A549 (cell line): ENCODE data around the gene TMEM91. TPM values are rescaled to one million over a fixed set of nuclear protein-coding genes. Genes with fewer than 3 reads are reported as not detected.

Source experiments
- ATAC-seq, 2 experiments: fragments of 200-7000 bp in 1 of 2; fragments of >200 bp in 1 of 2; cut with Nextera tagmentation in 1 of 2; cut with Tn5 transposase in 1 of 2; 3 replicates each; pipeline versions ENCODE4 v1.8.0 to v1.9.1; 2018 to 2020; ENCODE audit warnings: mild to moderate bottlenecking in 1 of 2, moderate library complexity in 1 of 2
- CTCF ChIA-PET: fragments of 300-600 bp; sonication (Branson Sonifier 250); formaldehyde crosslinking; extraction: SDS; loops from one replicate; lab custom pipeline; 2021; ENCODE audit warnings: antibody characterized with exemption, inconsistent platforms; lab: Yijun Ruan, JAX
- POLR2A ChIA-PET: fragments of 350-600 bp; formaldehyde crosslinking; extraction: SDS; loops from one replicate; lab custom pipeline; 2021; ENCODE audit warnings: antibody characterized with exemption, inconsistent platforms; lab: Yijun Ruan, JAX
- DNase-seq, 2 experiments: peaks; one replicate each; pipeline versions ENCODE4 v3.0.0 to v3.0.0-alpha.2; 2011 to 2016; ENCODE audit warnings: low read depth in 1 of 2, low spot score in 1 of 2
- FAIRE-seq: peaks from 2 replicates; lab custom pipeline; 2011; peaks lifted over from hg19 to GRCh38; lab: Jason Lieb, UNC
- H3K27ac ChIP-seq, 2 experiments: fragments of >200 bp; sonication (Bioruptor Twin); formaldehyde crosslinking; 3 replicates each; pipeline ENCODE4 v1.5.1; 2016 to 2017
- H3K4me1 ChIP-seq: fragments of >200 bp; sonication (Bioruptor Twin); formaldehyde crosslinking; 3 replicates; pipeline ENCODE4 v1.6.1; 2016
- H3K4me2 ChIP-seq: fragments of >200 bp; sonication (Bioruptor Twin); formaldehyde crosslinking; 3 replicates; pipeline ENCODE4 v1.6.1; 2016
- H3K4me3 ChIP-seq: fragments of >200 bp; sonication (Bioruptor Twin); formaldehyde crosslinking; 3 replicates; pipeline ENCODE4 v1.5.1; 2016
- H3K9me3 ChIP-seq: fragments of >200 bp; sonication (Bioruptor Twin); formaldehyde crosslinking; 3 replicates; pipeline ENCODE4 v1.6.1; 2016
- BHLHE40 ChIP-seq: IDR thresholded peaks from 2 replicates; pipeline ENCODE4 v1.6.1; 2012; ENCODE audit warnings: low read depth, low read length, inconsistent platforms
- CEBPB ChIP-seq, 2 experiments: fragments of >200 bp in 1 of 2; sonication (Bioruptor Twin) in 1 of 2; formaldehyde crosslinking in 1 of 2; IDR thresholded peaks; 2 replicates each; pipeline ENCODE4 v1.6.1; 2012 to 2016
- CHD4 ChIP-seq: fragments of 200-600 bp; sonication (generic); IDR thresholded peaks from 2 replicates; pipeline ENCODE4 v1.6.1; 2016; ENCODE audit warnings: antibody characterized with exemption, mild to moderate bottlenecking, borderline replicate concordance
- EHMT2 ChIP-seq: fragments of 200-600 bp; sonication (generic); IDR thresholded peaks from 2 replicates; pipeline ENCODE4 v1.6.1; 2016; ENCODE audit warnings: antibody characterized with exemption, low read depth, mild to moderate bottlenecking, moderate library complexity
- ESRRA ChIP-seq: fragments of 150-350 bp; IDR thresholded peaks from 2 replicates; pipeline ENCODE4 v1.6.1; 2014; ENCODE audit warnings: mild to moderate bottlenecking, low read length, borderline replicate concordance
- FOXS1 ChIP-seq: fragments of 250-450 bp; sonication (Bioruptor Pico); IDR thresholded peaks from 2 replicates; pipeline ENCODE4 v1.5.0; 2020; ENCODE audit warnings: mild to moderate bottlenecking, moderate library complexity
- GATA3 ChIP-seq: IDR thresholded peaks from 2 replicates; pipeline ENCODE4 v1.6.1; 2012; ENCODE audit warnings: borderline replicate concordance
- HDAC2 ChIP-seq: fragments of 200-600 bp; sonication (generic); IDR thresholded peaks from 2 replicates; pipeline ENCODE4 v1.6.1; 2016
- HOXB5 ChIP-seq: fragments of 250-450 bp; sonication (Bioruptor Pico); IDR thresholded peaks from 2 replicates; pipeline ENCODE4 v1.5.0; 2020; ENCODE audit warnings: mild to moderate bottlenecking, moderate library complexity
- JUN ChIP-seq, 2 experiments: fragments of >200 bp; sonication (Bioruptor Twin); formaldehyde crosslinking; IDR thresholded peaks; 2 replicates in 1 of 2; 3 replicates in 1 of 2; pipeline ENCODE4 v1.6.1; 2016 to 2017
- MYC ChIP-seq: IDR thresholded peaks from 2 replicates; pipeline ENCODE4 v1.6.1; 2012; ENCODE audit warnings: mild to moderate bottlenecking, inconsistent platforms, low read length, improper control_type of control experiment, borderline replicate concordance
- NPAS2 ChIP-seq: fragments of 250-450 bp; sonication (Bioruptor Pico); IDR thresholded peaks from 2 replicates; pipeline ENCODE4 v1.8.0; 2022; ENCODE audit warnings: mild to moderate bottlenecking, moderate library complexity, borderline replicate concordance
- PHF8 ChIP-seq: fragments of 200-600 bp; sonication (generic); IDR thresholded peaks from 2 replicates; pipeline ENCODE4 v1.6.1; 2016; ENCODE audit warnings: low read depth, mild to moderate bottlenecking, antibody characterized with exemption, moderate library complexity, borderline replicate concordance
- SMC3 ChIP-seq: fragments of >200 bp; sonication (Bioruptor Twin); formaldehyde crosslinking; IDR thresholded peaks from 3 replicates; pipeline ENCODE4 v1.6.1; 2018; ENCODE audit warnings: inconsistent platforms
- SREBF2 ChIP-seq: fragments of 450-650 bp; IDR thresholded peaks from 2 replicates; pipeline ENCODE4 v1.6.1; 2014; ENCODE audit warnings: mild to moderate bottlenecking, moderate library complexity
- TP53 ChIP-seq: fragments of 250-450 bp; sonication (Bioruptor Pico); IDR thresholded peaks from 2 replicates; pipeline ENCODE4 v1.5.0; 2021; ENCODE audit warnings: mild to moderate bottlenecking, moderate library complexity
- ZFP36 ChIP-seq: fragments of 450-650 bp; IDR thresholded peaks from 2 replicates; pipeline ENCODE4 v1.6.1; 2014; ENCODE audit warnings: borderline replicate concordance; ENCODE audit not compliant: partially characterized antibody
- ZSCAN20 ChIP-seq: fragments of 250-450 bp; sonication (Bioruptor Pico); IDR thresholded peaks from 2 replicates; pipeline ENCODE4 v1.8.0; 2022; ENCODE audit warnings: mild to moderate bottlenecking, moderate library complexity
- WGBS: methylation state at CpG from one replicate; pipeline ENCODE4 v1.1.6; 2017; ENCODE audit errors: missing lambda C conversion rate; 5-methylcytosine and 5-hydroxymethylcytosine counted together
- polyA plus RNA-seq, 4 experiments: library from polyadenylated mRNA; depleted of rRNA in 3 of 4; stranded (reverse); fragments of >200 nt; fragmentation: RNase III in 1 of 4; extraction: RNeasy Plus Mini Kit Qiagen cat#74134 plus additional on column Dnase treatment in 1 of 4; gene quantifications; 2 replicates in 3 of 4; 3 replicates in 1 of 4; pipeline ENCODE4 v1.2.3, GENCODE V29; 2011 to 2017
- TF ChIP-seq, protein P1 (sequence below): fragments of 450-650 bp; IDR thresholded peaks from 2 replicates; pipeline ENCODE4 v1.6.1; 2014; ENCODE audit warnings: antibody characterized with exemption
- TF ChIP-seq, protein P2 (sequence below): fragments of 250-450 bp; sonication (Bioruptor Pico); IDR thresholded peaks from 2 replicates; pipeline ENCODE4 v1.5.0; 2021; ENCODE audit warnings: mild to moderate bottlenecking, moderate library complexity, borderline replicate concordance
- TF ChIP-seq, protein P3 (sequence below): IDR thresholded peaks from 2 replicates; pipeline ENCODE4 v1.6.1; 2012; ENCODE audit warnings: low read depth, borderline replicate concordance
- TF ChIP-seq, protein P4 (sequence below): IDR thresholded peaks from 2 replicates; pipeline ENCODE4 v1.6.1; 2012
- TF ChIP-seq, protein P5 (sequence below): fragments of 200-600 bp; sonication (generic); IDR thresholded peaks from 2 replicates; pipeline ENCODE4 v1.6.1; 2016; ENCODE audit warnings: antibody characterized with exemption, mild to moderate bottlenecking, moderate library complexity
- TF ChIP-seq, protein P6 (sequence below): fragments of >200 bp; sonication (Bioruptor Twin); formaldehyde crosslinking; IDR thresholded peaks from 3 replicates; pipeline ENCODE4 v1.5.1; 2016
- TF ChIP-seq, protein P7 (sequence below): fragments of 250-450 bp; sonication (Bioruptor Pico); IDR thresholded peaks from 2 replicates; pipeline ENCODE4 v1.5.0; 2020; ENCODE audit warnings: low read depth, mild to moderate bottlenecking, moderate library complexity
- TF ChIP-seq, protein P8 (sequence below): IDR thresholded peaks from 2 replicates; pipeline ENCODE4 v1.6.1; 2012

Gene TMEM91
- polyA plus RNA-seq, 2 of the 4 experiments (the other 2 are of a cell fraction): 4.0 to 5.2 TPM

DNA sequence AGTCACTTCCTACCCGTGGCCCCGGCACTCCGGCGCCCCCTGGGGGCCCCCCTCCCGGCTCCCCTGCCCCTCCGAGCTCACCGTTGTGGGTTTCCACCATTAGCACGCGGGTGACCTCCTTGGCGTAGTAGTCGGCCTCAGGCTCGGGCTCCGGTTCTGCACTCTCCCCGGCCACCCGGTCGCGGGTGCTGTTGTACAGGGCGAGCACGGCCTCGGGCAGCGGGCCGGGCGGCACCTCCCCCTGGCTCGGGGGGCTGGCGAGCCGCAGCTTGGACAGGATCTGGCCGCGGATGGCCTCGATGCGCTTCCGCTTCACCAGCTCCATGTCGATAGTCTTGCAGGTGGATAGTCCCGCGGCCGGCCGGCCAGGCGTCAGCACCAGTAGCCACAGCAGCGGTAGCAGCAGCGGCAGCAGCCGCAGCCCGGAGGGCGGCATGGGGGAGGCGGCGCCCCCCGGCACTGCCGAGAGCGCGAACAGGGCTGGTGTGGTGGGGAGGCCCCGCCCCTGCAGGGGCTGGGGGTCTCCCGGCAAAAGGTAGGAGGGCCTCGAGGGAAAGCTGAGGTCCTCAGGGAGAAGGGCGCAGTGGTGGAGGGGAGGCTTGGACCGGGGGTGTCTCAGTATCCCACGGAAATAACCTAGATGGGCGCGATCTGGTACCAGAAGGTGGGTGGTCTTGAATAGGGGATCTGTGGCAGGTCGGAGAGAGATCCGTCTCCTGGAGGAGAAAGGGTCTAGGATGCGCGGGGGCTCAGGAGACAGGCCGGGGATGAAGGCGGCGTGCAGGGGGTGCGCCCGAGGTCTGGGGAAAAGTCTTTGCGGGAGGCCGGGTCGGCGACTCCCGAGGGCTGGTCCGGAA is 23.5 kb upstream of the TMEM91 start:
- no peak for FAIRE-seq
- TF ChIP-seq HOXB5: peak; percentile 84; the same call in 1 of the 2 replicates
- no peak for TF ChIP-seq CEBPB (IDR thresholded peaks at IDR 0.05)
- no peak for TF ChIP-seq ESRRA
- TF ChIP-seq, protein P1, sequence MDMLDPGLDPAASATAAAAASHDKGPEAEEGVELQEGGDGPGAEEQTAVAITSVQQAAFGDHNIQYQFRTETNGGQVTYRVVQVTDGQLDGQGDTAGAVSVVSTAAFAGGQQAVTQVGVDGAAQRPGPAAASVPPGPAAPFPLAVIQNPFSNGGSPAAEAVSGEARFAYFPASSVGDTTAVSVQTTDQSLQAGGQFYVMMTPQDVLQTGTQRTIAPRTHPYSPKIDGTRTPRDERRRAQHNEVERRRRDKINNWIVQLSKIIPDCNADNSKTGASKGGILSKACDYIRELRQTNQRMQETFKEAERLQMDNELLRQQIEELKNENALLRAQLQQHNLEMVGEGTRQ: no peak
- TF ChIP-seq NPAS2 (CRISPR knock-in tag): no peak
- TF ChIP-seq, protein P2, sequence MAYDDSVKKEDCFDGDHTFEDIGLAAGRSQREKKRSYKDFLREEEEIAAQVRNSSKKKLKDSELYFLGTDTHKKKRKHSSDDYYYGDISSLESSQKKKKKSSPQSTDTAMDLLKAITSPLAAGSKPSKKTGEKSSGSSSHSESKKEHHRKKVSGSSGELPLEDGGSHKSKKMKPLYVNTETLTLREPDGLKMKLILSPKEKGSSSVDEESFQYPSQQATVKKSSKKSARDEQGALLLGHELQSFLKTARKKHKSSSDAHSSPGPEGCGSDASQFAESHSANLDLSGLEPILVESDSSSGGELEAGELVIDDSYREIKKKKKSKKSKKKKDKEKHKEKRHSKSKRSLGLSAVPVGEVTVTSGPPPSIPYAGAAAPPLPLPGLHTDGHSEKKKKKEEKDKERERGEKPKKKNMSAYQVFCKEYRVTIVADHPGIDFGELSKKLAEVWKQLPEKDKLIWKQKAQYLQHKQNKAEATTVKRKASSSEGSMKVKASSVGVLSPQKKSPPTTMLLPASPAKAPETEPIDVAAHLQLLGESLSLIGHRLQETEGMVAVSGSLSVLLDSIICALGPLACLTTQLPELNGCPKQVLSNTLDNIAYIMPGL: peak; percentile 73; the same call in 1 of the 2 replicates
- no peak for TF ChIP-seq FOXS1 (CRISPR knock-in tag)
- TF ChIP-seq GATA3: no peak
- peak; percentile 80 for TF ChIP-seq SMC3
- no peak for TF ChIP-seq SREBF2
- TF ChIP-seq, protein P3, sequence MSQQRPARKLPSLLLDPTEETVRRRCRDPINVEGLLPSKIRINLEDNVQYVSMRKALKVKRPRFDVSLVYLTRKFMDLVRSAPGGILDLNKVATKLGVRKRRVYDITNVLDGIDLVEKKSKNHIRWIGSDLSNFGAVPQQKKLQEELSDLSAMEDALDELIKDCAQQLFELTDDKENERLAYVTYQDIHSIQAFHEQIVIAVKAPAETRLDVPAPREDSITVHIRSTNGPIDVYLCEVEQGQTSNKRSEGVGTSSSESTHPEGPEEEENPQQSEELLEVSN: peak; percentile 76; the same call in 1 of the 2 replicates
- peak; percentile 88 for TF ChIP-seq MYC
- TF ChIP-seq, protein P4, sequence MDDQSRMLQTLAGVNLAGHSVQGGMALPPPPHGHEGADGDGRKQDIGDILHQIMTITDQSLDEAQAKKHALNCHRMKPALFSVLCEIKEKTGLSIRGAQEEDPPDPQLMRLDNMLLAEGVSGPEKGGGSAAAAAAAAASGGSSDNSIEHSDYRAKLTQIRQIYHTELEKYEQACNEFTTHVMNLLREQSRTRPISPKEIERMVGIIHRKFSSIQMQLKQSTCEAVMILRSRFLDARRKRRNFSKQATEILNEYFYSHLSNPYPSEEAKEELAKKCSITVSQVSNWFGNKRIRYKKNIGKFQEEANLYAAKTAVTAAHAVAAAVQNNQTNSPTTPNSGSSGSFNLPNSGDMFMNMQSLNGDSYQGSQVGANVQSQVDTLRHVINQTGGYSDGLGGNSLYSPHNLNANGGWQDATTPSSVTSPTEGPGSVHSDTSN: peak; percentile 33; the same call in 1 of the 2 replicates
- TF ChIP-seq ZSCAN20 (CRISPR knock-in tag): no peak
- peak; percentile 31; the same call in 1 of the 2 replicates for TF ChIP-seq HDAC2
- TF ChIP-seq BHLHE40: no peak
- TF ChIP-seq CHD4: peak; percentile 80; the same call in 1 of the 2 replicates
- TF ChIP-seq, protein P5, sequence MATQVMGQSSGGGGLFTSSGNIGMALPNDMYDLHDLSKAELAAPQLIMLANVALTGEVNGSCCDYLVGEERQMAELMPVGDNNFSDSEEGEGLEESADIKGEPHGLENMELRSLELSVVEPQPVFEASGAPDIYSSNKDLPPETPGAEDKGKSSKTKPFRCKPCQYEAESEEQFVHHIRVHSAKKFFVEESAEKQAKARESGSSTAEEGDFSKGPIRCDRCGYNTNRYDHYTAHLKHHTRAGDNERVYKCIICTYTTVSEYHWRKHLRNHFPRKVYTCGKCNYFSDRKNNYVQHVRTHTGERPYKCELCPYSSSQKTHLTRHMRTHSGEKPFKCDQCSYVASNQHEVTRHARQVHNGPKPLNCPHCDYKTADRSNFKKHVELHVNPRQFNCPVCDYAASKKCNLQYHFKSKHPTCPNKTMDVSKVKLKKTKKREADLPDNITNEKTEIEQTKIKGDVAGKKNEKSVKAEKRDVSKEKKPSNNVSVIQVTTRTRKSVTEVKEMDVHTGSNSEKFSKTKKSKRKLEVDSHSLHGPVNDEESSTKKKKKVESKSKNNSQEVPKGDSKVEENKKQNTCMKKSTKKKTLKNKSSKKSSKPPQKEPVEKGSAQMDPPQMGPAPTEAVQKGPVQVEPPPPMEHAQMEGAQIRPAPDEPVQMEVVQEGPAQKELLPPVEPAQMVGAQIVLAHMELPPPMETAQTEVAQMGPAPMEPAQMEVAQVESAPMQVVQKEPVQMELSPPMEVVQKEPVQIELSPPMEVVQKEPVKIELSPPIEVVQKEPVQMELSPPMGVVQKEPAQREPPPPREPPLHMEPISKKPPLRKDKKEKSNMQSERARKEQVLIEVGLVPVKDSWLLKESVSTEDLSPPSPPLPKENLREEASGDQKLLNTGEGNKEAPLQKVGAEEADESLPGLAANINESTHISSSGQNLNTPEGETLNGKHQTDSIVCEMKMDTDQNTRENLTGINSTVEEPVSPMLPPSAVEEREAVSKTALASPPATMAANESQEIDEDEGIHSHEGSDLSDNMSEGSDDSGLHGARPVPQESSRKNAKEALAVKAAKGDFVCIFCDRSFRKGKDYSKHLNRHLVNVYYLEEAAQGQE: no peak
- TF ChIP-seq, protein P6, sequence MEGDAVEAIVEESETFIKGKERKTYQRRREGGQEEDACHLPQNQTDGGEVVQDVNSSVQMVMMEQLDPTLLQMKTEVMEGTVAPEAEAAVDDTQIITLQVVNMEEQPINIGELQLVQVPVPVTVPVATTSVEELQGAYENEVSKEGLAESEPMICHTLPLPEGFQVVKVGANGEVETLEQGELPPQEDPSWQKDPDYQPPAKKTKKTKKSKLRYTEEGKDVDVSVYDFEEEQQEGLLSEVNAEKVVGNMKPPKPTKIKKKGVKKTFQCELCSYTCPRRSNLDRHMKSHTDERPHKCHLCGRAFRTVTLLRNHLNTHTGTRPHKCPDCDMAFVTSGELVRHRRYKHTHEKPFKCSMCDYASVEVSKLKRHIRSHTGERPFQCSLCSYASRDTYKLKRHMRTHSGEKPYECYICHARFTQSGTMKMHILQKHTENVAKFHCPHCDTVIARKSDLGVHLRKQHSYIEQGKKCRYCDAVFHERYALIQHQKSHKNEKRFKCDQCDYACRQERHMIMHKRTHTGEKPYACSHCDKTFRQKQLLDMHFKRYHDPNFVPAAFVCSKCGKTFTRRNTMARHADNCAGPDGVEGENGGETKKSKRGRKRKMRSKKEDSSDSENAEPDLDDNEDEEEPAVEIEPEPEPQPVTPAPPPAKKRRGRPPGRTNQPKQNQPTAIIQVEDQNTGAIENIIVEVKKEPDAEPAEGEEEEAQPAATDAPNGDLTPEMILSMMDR: peak; percentile 93
- TF ChIP-seq PHF8: peak; percentile 32; the same call in 1 of the 2 replicates
- peak in 1 of 2 experiments; percentile 40; a peak in 1 of 5 replicates for TF ChIP-seq JUN (IDR thresholded peaks at IDR 0.05)
- peak; percentile 91; the same call in 1 of the 2 replicates for TF ChIP-seq TP53 (CRISPR knock-in tag)
- TF ChIP-seq EHMT2: no peak
- TF ChIP-seq, protein P7, sequence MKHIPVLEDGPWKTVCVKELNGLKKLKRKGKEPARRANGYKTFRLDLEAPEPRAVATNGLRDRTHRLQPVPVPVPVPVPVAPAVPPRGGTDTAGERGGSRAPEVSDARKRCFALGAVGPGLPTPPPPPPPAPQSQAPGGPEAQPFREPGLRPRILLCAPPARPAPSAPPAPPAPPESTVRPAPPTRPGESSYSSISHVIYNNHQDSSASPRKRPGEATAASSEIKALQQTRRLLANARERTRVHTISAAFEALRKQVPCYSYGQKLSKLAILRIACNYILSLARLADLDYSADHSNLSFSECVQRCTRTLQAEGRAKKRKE (CRISPR knock-in tag): no peak
- TF ChIP-seq, protein P8, sequence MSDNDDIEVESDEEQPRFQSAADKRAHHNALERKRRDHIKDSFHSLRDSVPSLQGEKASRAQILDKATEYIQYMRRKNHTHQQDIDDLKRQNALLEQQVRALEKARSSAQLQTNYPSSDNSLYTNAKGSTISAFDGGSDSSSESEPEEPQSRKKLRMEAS: peak; percentile 90
- TF ChIP-seq ZFP36: peak; percentile 99

More for the DNA sequence above, 23.5 kb upstream of the TMEM91 start:
- peak overlapping the region; percentile 90 to 92 for H3K27ac ChIP-seq
- no peaks in the 10 kb centered on the region for H3K9me3 ChIP-seq
- peak overlapping the region; percentile 72 for H3K4me3 ChIP-seq
- DNase-seq (peak; percentile 78 to 99), ATAC-seq (peak; percentile 45 to 71)
- H3K4me2 ChIP-seq: peak overlapping the region; percentile 90
- 1% methylated on average over 57 of the region's 71 CpGs for WGBS
- POLR2A ChIA-PET: interaction anchor here (0.5 to 5.6 kb wide), 10 partner anchors 8 to 89 kb away, joined by 3 to 96 read pairs (median 6); partner anchors contain the start of genes B9D2, CCDC97, DMAC2 and HNRNPUL1
- H3K4me1 ChIP-seq: peaks cover 15% of the 10 kb centered on the region
- CTCF ChIA-PET: interaction anchor here (0.6 to 9.4 kb wide), 47 partner anchors 8 to 1084 kb away, joined by 3 to 197 read pairs (median 5); partner anchors contain the start of genes B9D2, CCDC97, CYP2S1 and DMAC2
